GM04503 (cell line): ENCODE data around the gene IKBIP.
A peak's percentile ranks its signal among the peaks of the same experiment; 100 is the strongest.
"Not testable (repeated sequence)": the region's sequence is repeated elsewhere in the genome, so short reads cannot be mapped to it uniquely, and the experiment has no call there.

ENCODE experiments used
- DNase-seq: peaks from one replicate; pipeline ENCODE4 v3.0.0-alpha.2; 2012; ENCODE audit warnings: low read depth

The IKBIP gene

GRCh38 chr12:98644712-98645571 is at the start of gene IKBIP, which contains the start of gene APAF1:
Gene IKBIP (minus strand): TSS chr12:98644788. CDS start chr12:98644701, 87 bp downstream.
Gene APAF1 (plus strand): TSS chr12:98645290. CDS start chr12:98648360, 3,070 bp downstream.
- peak; percentile 68 for DNase-seq

- DNase-seq: no peak
Observed at GRCh38 chr12:98691351-98691750, 46.8 kb upstream of the IKBIP start.

- DNase-seq: no peak
Observed at GRCh38 chr12:98686603-98687002, 42.0 kb upstream of the IKBIP start.

- DNase-seq: no peak
Observed at GRCh38 chr12:98684199-98684598, 39.6 kb upstream of the IKBIP start.

- no peak for DNase-seq
Observed at GRCh38 chr12:98679611-98680005, 35.0 kb upstream of the IKBIP start.

GRCh38 chr12:98678946-98679610 is 34.5 kb upstream of the IKBIP start:
- DNase-seq: no peak

GRCh38 chr12:98678236-98678945 is 33.8 kb upstream of the IKBIP start:
- DNase-seq: no peak

GRCh38 chr12:98674841-98675240 is 30.3 kb upstream of the IKBIP start:
- DNase-seq: no peak

GRCh38 chr12:98671459-98671858 is 26.9 kb upstream of the IKBIP start:
- no peak for DNase-seq

GRCh38 chr12:98669751-98670150 is 25.2 kb upstream of the IKBIP start:
- no peak for DNase-seq

- DNase-seq: no peak
Observed at GRCh38 chr12:98660521-98660920, 15.9 kb upstream of the IKBIP start.

GRCh38 chr12:98656289-98657101 is 11.9 kb upstream of the IKBIP start:
- no peak for DNase-seq

- DNase-seq: no peak
Observed at GRCh38 chr12:98653866-98654493, 9.4 kb upstream of the IKBIP start.

GRCh38 chr12:98651328-98651727 is 6.7 kb upstream of the IKBIP start:
- no peak for DNase-seq

- no peak for DNase-seq
Observed at GRCh38 chr12:98646294-98647090, 1.9 kb upstream of the IKBIP start.

GRCh38 chr12:98645572-98646067 is 1.0 kb upstream of the IKBIP start:
- DNase-seq: no peak

- DNase-seq: no peak
Observed at GRCh38 chr12:98644433-98644711, 216 bp downstream of the IKBIP start.

GRCh38 chr12:98642801-98643200 is 1.8 kb downstream of the IKBIP start:
- DNase-seq: not testable (repeated sequence)

- no peak for DNase-seq
Observed at GRCh38 chr12:98639491-98639890, 5.1 kb downstream of the IKBIP start.

- no peak for DNase-seq
Observed at GRCh38 chr12:98638009-98638408, 6.6 kb downstream of the IKBIP start.

- DNase-seq: no peak
Observed at GRCh38 chr12:98637068-98637467, 7.5 kb downstream of the IKBIP start.
